Camera-type eye (tissue), 1 donor: ENCODE results near the gene C19orf44. TPM values are rescaled to one million over a fixed set of nuclear protein-coding genes. Genes with fewer than 3 reads are reported as not detected.

Experiments
- total RNA-seq: library from RNA; depleted of rRNA; stranded (reverse); fragments of >200 nt; gene quantifications from one replicate; pipeline ENCODE4 v1.2.3, GENCODE V29; 2014

C19orf44 gene
- 12.7 TPM for total RNA-seq

DNA sequence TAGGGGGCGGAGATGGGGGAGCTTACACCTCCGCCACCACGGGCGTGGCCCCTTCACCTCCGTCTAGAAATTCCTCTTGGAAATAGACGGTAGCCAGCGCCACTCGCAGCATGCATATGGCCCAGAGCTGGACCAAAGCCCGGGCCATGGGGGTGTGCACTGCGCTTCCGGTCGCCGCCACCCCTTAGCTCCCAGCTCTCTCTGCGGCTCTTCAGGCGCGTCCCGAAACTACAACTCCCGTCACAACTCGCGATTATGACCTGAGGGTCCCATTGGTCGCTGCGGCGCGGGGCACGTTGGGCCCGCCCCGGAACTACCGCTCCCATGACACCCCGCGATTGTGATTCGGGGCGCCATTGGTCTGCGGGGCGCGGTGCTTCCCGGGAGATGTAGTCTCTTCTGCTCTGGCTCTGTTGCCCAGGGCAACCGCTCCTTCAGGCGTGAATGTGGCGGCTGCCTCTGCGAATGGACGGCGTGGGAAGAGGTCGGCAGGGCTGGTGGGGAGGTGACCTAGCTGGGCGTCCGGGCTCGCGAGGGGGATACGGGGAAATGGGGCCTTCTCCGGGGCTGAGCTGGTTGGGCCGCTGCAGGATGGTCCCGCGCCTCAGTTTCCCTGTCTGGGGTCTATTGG is at the start of gene C19orf44, which contains the start of gene CALR3:
Gene C19orf44 (plus strand): TSS at position 413 of the 631 bp plus-strand sequence. CDS start 4,399 bp downstream, outside the sequence.
Gene CALR3 (minus strand): TSS at position 186 of the 631 bp plus-strand sequence. CDS start 38 bp downstream, at position 148.

GRCh38 chr19:16542045-16542909 is 46.1 kb downstream of the C19orf44 start, which contains the start of gene CHERP:
CHERP (minus strand) TSS chr19:16542437; CDS start chr19:16542378, 59 bp downstream.

Other genes with a start within 250 kb of the C19orf44 start
- gene KLF2, start 171.6 kb upstream of the C19orf44 start, total RNA-seq = 22.8 TPM
- 49.3 TPM for gene EPS15L1, start 24.4 kb upstream of the C19orf44 start, total RNA-seq
- not detected for gene CALR3, start 227 bp upstream of the C19orf44 start, total RNA-seq
- gene CHERP, start 46.0 kb downstream of the C19orf44 start, total RNA-seq = 18.8 TPM
- 27.1 TPM for gene SLC35E1, start 76.0 kb downstream of the C19orf44 start, total RNA-seq
- gene MED26, start 131.8 kb downstream of the C19orf44 start, total RNA-seq = 9.3 TPM
- 119 TPM for gene SMIM7, start 163.8 kb downstream of the C19orf44 start, total RNA-seq
- gene TMEM38A, start 164.7 kb downstream of the C19orf44 start, total RNA-seq = 18.6 TPM
- gene NWD1, start 223.5 kb downstream of the C19orf44 start, total RNA-seq = 0.99 TPM